GM19467 (cell line): ENCODE data around the gene BIN2.
"Not testable (repeated sequence)": the region's sequence is repeated elsewhere in the genome, so short reads cannot be mapped to it uniquely, and the experiment has no call there.

Experiments used
- ATAC-seq: cut with Tn5 transposase; IDR thresholded peaks from one replicate; pipeline ENCODE4 v1.9.1; 2021; ENCODE audit warnings: mild to moderate bottlenecking, moderate library complexity; ENCODE audit not compliant: unreplicated experiment

Gene BIN2

GRCh38 chr12:51318057-51318806 lies 5.7 kb downstream of the BIN2 start:
- not testable (repeated sequence) for ATAC-seq

DNA sequence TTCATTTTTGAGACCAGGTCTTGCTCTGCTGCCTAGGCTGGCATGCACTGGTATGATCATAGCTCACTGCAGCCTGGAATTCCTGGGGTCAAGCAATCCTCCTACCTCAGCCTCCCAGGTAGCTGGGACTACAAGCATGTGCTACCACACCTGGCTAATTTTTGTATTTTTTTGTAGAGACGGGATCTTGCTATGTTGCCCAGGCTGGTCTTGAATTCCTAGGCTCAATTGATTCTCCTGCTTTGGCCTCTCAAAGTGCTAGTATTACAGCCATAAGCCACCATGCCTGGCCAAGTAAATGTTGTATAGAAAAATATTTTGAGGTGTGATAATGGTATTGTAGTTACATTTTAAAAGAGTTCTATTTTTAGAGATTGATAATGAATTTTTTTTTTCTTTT lies 12.6 kb downstream of the BIN2 start:
- no peak for ATAC-seq

GRCh38 chr12:51307655-51308593 lies 16.1 kb downstream of the BIN2 start:
- no peak for ATAC-seq

- no peak for ATAC-seq
These were observed 17.5 kb downstream of the BIN2 start for GRCh38 chr12:51306507-51306906.

- not testable (repeated sequence) for ATAC-seq
These were observed 23.2 kb downstream of the BIN2 start for GRCh38 chr12:51300768-51301167.

DNA sequence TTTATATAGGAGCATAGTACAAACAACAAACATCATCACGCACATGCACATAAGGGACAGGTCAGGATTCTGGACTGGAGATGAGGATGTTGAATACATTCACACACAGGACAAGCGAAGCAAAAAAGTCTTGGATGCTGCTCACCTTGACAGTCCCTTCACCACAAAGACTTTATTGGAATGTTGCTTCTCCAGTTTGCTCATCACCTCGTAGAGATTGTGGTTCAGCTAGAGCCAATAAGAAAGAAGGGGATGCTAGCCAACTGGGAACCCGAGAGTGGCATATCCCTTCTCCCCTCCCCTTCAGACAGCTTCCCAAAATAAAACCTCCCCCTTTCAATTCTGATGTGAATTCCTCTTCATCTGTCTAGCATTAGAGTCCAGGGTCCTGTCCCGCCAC lies 28.3 kb downstream of the BIN2 start:
- ATAC-seq: no peak

DNA sequence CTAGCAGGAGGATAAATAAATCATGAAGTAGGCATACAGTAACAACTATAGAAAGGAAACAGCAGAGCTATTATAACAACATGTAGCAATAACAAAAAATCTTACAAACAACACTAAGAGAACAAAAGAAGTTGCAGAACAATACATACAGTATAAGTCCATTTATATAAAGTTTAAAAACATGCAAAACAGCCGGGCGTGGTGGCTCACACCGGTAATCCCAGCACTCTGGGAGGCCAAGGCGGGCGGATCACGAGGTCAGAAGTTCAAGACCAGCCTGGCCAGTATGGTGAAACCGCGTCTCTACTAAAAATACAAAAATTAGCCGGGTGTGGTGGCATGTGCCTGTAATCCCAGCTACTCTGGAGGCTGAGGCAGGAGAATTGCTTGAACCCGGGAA lies 29.9 kb downstream of the BIN2 start:
- ATAC-seq: not testable (repeated sequence)

GRCh38 chr12:51293696-51294095 lies 30.3 kb downstream of the BIN2 start:
- ATAC-seq: no peak

GRCh38 chr12:51291603-51292513 lies 32.1 kb downstream of the BIN2 start:
- ATAC-seq: not testable (repeated sequence)

- ATAC-seq: no peak
These were observed 38.1 kb downstream of the BIN2 start for GRCh38 chr12:51285843-51286242.

DNA sequence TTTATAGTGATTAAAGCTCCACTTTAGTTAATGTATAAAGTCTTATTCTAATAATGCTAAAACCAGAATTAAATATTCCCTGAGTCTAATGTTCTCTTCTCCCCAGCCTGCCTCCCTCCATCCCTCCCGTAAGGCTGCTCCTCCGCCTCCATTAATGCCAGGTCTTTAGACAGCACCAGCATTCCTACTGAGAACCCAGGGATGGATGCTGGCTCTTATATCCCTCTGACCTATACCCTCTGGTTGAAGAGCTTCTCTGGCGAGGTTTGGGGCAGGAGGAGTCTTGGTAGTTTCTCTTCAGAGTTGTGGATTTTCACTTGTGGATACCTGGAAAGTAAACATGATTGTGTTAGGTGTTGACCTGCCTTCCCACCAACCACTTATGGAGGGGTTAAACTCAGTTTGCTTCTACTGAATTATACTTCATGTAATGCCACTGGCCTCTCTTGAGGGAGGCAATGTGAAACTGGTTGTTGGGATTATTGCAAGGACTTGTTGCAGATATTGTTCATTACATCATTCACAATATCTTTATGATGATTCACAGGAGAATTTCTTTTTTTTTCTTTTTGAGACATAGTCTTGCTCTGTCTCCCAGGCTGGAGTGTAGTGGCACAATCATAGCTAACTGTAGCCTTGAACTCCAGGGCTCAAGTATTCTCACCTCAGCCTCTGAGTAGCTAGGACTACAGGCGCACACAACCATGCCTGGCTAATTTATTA lies 42.6 kb downstream of the BIN2 start:
- no peak for ATAC-seq

GRCh38 chr12:51275088-51275487 lies 48.9 kb downstream of the BIN2 start:
- ATAC-seq: no peak

- ATAC-seq: not testable (repeated sequence)
These were observed 51.2 kb downstream of the BIN2 start for GRCh38 chr12:51272810-51273209.

DNA sequence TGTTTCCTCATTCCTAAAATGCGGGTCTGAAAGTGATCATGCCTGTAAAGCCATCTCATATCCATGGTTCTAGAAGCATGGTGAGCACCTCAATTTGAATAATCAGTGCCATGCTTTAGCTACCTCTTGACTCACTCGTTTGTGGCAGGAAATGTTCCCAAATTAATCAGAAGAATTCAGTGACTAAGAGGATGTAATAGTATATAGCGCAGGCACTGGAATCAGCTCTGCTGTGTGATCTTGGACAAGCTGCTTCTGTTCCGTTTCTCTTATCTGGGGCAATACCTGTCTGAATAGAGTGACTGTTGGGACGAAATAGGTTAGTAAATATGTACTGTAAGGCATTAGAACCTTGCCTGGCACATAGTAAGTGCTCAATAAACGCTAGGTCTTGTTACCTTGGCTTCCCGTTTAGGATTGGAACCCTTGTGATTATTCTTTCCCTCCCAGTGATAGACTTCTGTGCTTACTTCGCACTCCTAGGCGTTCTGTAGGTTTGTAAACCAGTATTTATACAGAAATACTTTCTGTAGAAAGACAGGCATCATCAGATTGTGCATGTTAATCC lies 52.9 kb downstream of the BIN2 start:
- no peak for ATAC-seq

DNA sequence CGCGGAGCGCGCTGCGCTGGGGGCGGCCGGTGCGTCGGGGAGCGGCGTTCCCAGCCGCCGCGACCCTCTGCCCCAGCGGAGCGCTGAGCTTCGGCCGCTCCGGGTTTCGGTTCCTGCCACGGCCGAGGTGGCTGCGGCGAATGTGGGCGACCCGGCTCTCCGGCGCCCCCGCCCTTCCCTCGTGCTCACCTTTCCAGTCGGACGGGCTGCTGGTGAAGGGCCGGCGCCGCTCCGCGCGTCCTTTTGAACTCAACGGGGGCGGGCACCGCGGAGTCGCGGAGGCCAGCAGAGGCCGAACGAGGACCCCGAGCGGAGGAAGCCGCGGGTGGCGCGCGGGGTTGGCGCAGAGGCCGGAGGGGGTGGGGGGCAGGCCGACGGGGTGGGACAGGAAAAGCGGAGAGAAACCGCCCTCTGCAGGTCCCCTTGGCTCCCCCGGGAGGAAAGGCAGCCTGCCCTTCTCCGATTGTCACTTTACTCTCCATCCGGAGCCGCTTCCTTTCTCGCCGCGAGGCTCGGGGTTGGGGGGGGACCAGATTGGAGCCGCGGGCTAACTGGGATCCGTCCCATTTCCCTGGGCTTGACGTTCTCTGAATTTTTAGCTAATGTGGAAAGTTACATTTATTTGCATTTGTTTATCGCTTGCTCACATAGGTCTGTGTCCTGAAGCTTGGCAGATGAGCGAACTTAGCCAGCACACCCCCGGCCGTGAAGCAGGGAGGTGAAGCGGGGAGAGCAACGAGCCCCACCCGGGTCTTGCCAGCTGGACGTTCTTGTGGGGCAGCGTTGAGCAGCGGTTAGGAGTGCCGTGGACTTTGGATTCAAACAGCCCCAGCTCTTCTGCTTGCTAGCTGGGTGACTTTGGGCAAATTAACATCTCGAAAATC lies 53.7 kb downstream of the BIN2 start, which contains the start of gene SMAGP:
Gene SMAGP (minus strand): TSS at position 349 of the 884 bp plus-strand sequence. CDS start 1,137 bp downstream, outside the sequence.
- peak; percentile 71 for ATAC-seq

DNA sequence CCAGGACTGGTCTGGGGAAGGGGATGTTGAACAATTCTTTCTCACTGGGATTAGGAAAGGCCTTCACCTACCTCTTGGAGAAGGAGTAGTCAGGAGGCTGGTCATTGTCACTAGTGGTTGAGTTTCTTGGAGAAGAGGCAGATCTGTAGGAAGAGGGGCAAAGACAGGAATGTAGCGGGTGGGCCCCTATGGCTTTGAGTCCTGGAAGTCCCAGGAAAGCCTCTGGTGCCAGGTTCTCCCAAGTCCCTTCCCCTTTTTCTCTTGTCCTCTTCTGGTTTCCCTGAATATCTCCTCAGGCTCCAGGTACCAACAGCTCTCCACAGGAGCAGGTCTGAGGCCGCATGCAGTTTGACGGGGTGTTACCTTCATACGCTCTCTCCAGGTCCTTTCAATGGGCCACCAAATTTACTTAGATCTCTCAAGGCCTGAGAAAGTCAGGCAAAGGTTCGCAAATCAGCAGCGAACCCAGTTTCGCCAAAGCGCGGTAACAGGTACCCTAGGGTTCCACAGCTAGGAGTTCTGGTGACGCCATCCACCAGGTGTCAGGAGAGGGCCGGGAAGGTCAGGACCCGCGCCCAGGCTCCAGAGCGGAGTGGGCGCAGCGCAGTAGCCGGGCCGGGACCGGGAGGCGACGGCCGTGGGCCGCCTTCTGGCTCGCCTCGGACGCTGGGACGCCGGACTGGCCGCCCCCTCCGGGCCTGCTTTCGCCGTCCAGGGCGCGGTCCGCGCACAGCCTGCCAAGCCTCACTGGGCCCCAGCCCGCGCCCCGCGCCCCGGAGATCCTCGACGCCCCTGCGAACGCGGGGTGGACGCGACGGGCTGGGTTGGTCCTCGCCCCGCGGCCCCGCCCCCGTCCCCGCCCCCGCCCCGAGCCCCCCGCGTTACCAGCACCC lies 54.6 kb downstream of the BIN2 start:
- ATAC-seq: peak; percentile 20

DNA sequence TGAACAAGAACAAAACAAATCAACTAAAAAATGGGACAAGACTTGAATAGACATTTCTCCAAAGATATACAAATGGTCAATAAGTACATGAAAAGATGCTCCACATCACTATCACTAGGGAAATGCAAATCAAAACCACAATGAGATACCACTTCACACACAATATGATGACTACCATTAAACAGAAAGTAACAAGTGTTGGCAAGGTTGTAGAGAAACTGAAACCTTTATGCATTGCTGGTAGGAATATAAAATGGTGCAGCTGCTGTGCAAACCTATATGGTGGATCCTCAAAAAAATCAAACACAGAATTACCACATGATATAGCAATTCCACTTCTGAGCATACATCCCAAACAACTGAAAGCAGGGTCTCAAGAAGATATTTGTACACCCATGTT lies 59.0 kb downstream of the BIN2 start:
- ATAC-seq: no peak

- ATAC-seq: no peak
These were observed 59.7 kb downstream of the BIN2 start for GRCh38 chr12:51264297-51264696.
